Neural cell (in vitro differentiated cells): Measurements from ENCODE around the gene RASGEF1B.

Experiments
- CTCF ChIP-seq: fragments of 450-650 bp; IDR thresholded peaks from 2 replicates; pipeline ENCODE4 v1.5.1; 2014; ENCODE audit warnings: antibody characterized with exemption, mild to moderate bottlenecking, moderate library complexity; ENCODE audit not compliant: poor library complexity, severe bottlenecking
- EZH2 ChIP-seq: fragments of 200-600, 300-800 bp; shearing (Covaris generic), sonication (generic); IDR thresholded peaks from 2 replicates; pipeline ENCODE4 v1.6.1; 2014; ENCODE audit warnings: antibody characterized with exemption, low read length, borderline replicate concordance, mild to moderate bottlenecking; ENCODE audit not compliant: insufficient read depth, poor library complexity, severe bottlenecking
- REST ChIP-seq: IDR thresholded peaks from 2 replicates; pipeline ENCODE4 v1.6.1; 2012; ENCODE audit warnings: borderline replicate concordance

- TF ChIP-seq CTCF (no peak), EZH2 (no peak), REST (no peak)
These were observed 26.3 kb upstream of the RASGEF1B start for GRCh38 chr4:81498046-81498445.
